Smooth muscle cell (in vitro differentiated cells): ENCODE results near the gene SRD5A2. TPM values are rescaled to one million over a fixed set of nuclear protein-coding genes. Genes with fewer than 3 reads are reported as not detected.

Experiments used
- DNase-seq: peaks from one replicate; lab custom pipeline; 2025; ENCODE audit not compliant: unreplicated experiment; lab: John Stamatoyannopoulos, UW
- H2AFZ ChIP-seq: fragments of 200-600 bp; sonication (generic); 2 replicates; pipeline ENCODE4 v1.6.0; 2016; ENCODE audit warnings: antibody characterized with exemption, low read depth, mild to moderate bottlenecking
- H3F3A ChIP-seq: fragments of 200-600 bp; sonication (generic); 2 replicates; pipeline ENCODE4 v1.6.0; 2017; ENCODE audit warnings: antibody characterized with exemption, low read depth
- H3K27ac ChIP-seq: fragments of 200-600 bp; sonication (generic); 2 replicates; pipeline ENCODE4 v1.5.1; 2016; ENCODE audit warnings: low read depth, mild to moderate bottlenecking
- H3K27me3 ChIP-seq: fragments of 200-600 bp; sonication (generic); 2 replicates; pipeline ENCODE4 v1.6.1; 2016; ENCODE audit warnings: low read depth, mild to moderate bottlenecking
- H3K36me3 ChIP-seq: fragments of 200-600 bp; sonication (generic); 2 replicates; pipeline ENCODE4 v1.5.1; 2016; ENCODE audit warnings: low read depth
- H3K4me1 ChIP-seq: fragments of 200-600 bp; sonication (generic); 2 replicates; pipeline ENCODE4 v1.5.1; 2016; ENCODE audit warnings: low read depth
- H3K4me2 ChIP-seq: fragments of 200-600 bp; sonication (generic); 2 replicates; pipeline ENCODE4 v1.6.0; 2016; ENCODE audit warnings: mild to moderate bottlenecking
- H3K4me3 ChIP-seq: fragments of 200-600 bp; sonication (generic); 2 replicates; pipeline ENCODE4 v1.5.1; 2016; ENCODE audit warnings: mild to moderate bottlenecking
- H3K79me2 ChIP-seq: fragments of 200-600 bp; sonication (generic); 2 replicates; pipeline ENCODE4 v1.6.0; 2016; ENCODE audit warnings: low read depth, mild to moderate bottlenecking
- H3K9ac ChIP-seq: fragments of 200-600 bp; sonication (generic); 2 replicates; pipeline ENCODE4 v1.6.0; 2016; ENCODE audit warnings: low read depth
- H3K9me3 ChIP-seq: fragments of 200-600 bp; sonication (generic); replicated peaks from 2 replicates; pipeline ENCODE4 v1.5.1; 2016; ENCODE audit warnings: low read depth
- H4K20me1 ChIP-seq: fragments of 200-600 bp; sonication (generic); 2 replicates; pipeline ENCODE4 v1.6.0; 2016; ENCODE audit warnings: low read depth
- CTCF ChIP-seq: fragments of 200-600 bp; sonication (generic); IDR thresholded peaks from 2 replicates; pipeline ENCODE4 v1.5.1; 2017; ENCODE audit warnings: borderline replicate concordance, mild to moderate bottlenecking, antibody characterized with exemption; ENCODE audit not compliant: insufficient read depth, poor library complexity, severe bottlenecking
- WGBS: methylation state at CpG from one replicate; pipeline ENCODE4 v1.1.7; 2016; ENCODE audit warnings: low lambda C conversion rate; 5-methylcytosine and 5-hydroxymethylcytosine counted together
- polyA plus RNA-seq: library from polyadenylated mRNA; unstranded; fragments of >200 nt; fragmentation: Nextera tagmentation; extraction: Ambion mirVana; gene quantifications from 2 replicates; pipeline ENCODE4 v1.2.1, GENCODE V29; 2016
- total RNA-seq: library from RNA; depleted of rRNA; stranded (reverse); fragments of >200 nt; gene quantifications from 2 replicates; pipeline ENCODE4 v1.2.3, GENCODE V29; 2014

SRD5A2 gene
- total and polyA plus RNA-seq, 2 experiments from 2014 or later = 0.04 TPM; not detected in 1

- Histone ChIP-seq H3K4me2 (no peak overlapping the region), H3K4me3 (no peak overlapping the region), H3K4me1 (peaks cover 8% of the 10 kb centered on the region), H3K36me3 (no peaks in the 10 kb centered on the region), H3K79me2 (no peaks in the 10 kb centered on the region), H3K27me3 (no peaks in the 10 kb centered on the region), H4K20me1 (no peaks in the 10 kb centered on the region), H3K27ac (no peak overlapping the region), H3F3A (peaks cover 6% of the 10 kb centered on the region), H3K9me3 (no peaks in the 10 kb centered on the region), H3K9ac (no peak overlapping the region), H2AFZ (no peak overlapping the region)
- 92% methylated on average over 4 of the region's 4 CpGs for WGBS
- no peak for TF ChIP-seq CTCF
- no peak for DNase-seq
Observed at GRCh38 chr2:31524592-31524991, 56.1 kb downstream of the SRD5A2 start.

- H3F3A ChIP-seq = peaks cover 6% of the 10 kb centered on the region
- H3K27me3 ChIP-seq = no peaks in the 10 kb centered on the region
- no peak overlapping the region for H3K4me2 ChIP-seq
- H3K4me3 ChIP-seq = no peak overlapping the region
- no peak overlapping the region for H3K27ac ChIP-seq
- H3K4me1 ChIP-seq = peaks cover 8% of the 10 kb centered on the region
- no peaks in the 10 kb centered on the region for H3K79me2 ChIP-seq
- H3K9ac ChIP-seq = no peak overlapping the region
- 37% methylated on average over 8 of the region's 8 CpGs for WGBS
- H3K36me3 ChIP-seq = no peaks in the 10 kb centered on the region
- TF ChIP-seq CTCF = peak; percentile 86
- no peaks in the 10 kb centered on the region for H4K20me1 ChIP-seq
- H3K9me3 ChIP-seq = no peaks in the 10 kb centered on the region
- peak overlapping the region; percentile 30 for H2AFZ ChIP-seq
- no peak for DNase-seq
Observed at GRCh38 chr2:31523871-31524492, 56.8 kb downstream of the SRD5A2 start.

- H2AFZ ChIP-seq = no peak overlapping the region
- H3K79me2 ChIP-seq = no peaks in the 10 kb centered on the region
- DNase-seq = no peak
- WGBS = 55% methylated on average over 4 of the region's 4 CpGs
- H3K4me2 ChIP-seq = no peak overlapping the region
- peak; percentile 4 for TF ChIP-seq CTCF
- no peak overlapping the region for H3K9ac ChIP-seq
- H3F3A ChIP-seq = peaks cover 3% of the 10 kb centered on the region
- H3K4me1 ChIP-seq = peaks cover 7% of the 10 kb centered on the region
- H4K20me1 ChIP-seq = no peaks in the 10 kb centered on the region
- no peak overlapping the region for H3K27ac ChIP-seq
- no peaks in the 10 kb centered on the region for H3K9me3 ChIP-seq
- no peaks in the 10 kb centered on the region for H3K27me3 ChIP-seq
- no peak overlapping the region for H3K4me3 ChIP-seq
- no peaks in the 10 kb centered on the region for H3K36me3 ChIP-seq
Observed at GRCh38 chr2:31522786-31523185, 58.0 kb downstream of the SRD5A2 start.

- H3K4me1 ChIP-seq = no peaks in the 10 kb centered on the region
- no peaks in the 10 kb centered on the region for H3K9me3 ChIP-seq
- H2AFZ ChIP-seq = no peak overlapping the region
- no peaks in the 10 kb centered on the region for H3K79me2 ChIP-seq
- no peak overlapping the region for H3K9ac ChIP-seq
- H3K36me3 ChIP-seq = no peaks in the 10 kb centered on the region
- H3K27me3 ChIP-seq = no peaks in the 10 kb centered on the region
- no peak overlapping the region for H3K27ac ChIP-seq
- 88% methylated on average over 7 of the region's 7 CpGs for WGBS
- H4K20me1 ChIP-seq = no peaks in the 10 kb centered on the region
- H3K4me2 ChIP-seq = no peak overlapping the region
- TF ChIP-seq CTCF = no peak
- H3K4me3 ChIP-seq = no peak overlapping the region
- DNase-seq = no peak
- H3F3A ChIP-seq = no peaks in the 10 kb centered on the region
Observed at GRCh38 chr2:31517442-31518203, 63.1 kb downstream of the SRD5A2 start.
